Measurements from ENCODE around the gene CACNA2D3.

DNA sequence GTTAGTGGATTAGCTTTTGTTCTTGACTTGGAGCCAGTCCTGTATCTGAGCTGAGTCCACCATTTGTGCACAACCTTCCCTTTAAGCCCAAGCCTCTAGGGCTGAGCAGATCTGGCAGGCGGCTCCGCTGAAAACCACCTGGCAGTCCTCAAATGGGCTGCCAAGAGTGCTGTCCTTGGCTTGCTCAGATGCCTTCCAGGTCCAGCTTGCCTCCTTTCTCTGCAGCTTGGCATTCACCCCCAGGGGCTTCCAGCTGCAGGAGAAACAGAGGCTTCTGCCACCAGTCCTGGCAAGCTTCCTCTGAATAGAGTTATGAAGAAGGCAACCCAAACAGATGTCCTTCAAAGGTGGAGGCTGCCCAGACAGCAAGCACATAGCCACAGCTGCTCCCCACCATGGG, 708.8 kb downstream of the CACNA2D3 start:
- no peak for TF ChIP-seq POLR2A (IDR thresholded peaks at IDR 0.05)
- TF ChIP-seq, protein P1, sequence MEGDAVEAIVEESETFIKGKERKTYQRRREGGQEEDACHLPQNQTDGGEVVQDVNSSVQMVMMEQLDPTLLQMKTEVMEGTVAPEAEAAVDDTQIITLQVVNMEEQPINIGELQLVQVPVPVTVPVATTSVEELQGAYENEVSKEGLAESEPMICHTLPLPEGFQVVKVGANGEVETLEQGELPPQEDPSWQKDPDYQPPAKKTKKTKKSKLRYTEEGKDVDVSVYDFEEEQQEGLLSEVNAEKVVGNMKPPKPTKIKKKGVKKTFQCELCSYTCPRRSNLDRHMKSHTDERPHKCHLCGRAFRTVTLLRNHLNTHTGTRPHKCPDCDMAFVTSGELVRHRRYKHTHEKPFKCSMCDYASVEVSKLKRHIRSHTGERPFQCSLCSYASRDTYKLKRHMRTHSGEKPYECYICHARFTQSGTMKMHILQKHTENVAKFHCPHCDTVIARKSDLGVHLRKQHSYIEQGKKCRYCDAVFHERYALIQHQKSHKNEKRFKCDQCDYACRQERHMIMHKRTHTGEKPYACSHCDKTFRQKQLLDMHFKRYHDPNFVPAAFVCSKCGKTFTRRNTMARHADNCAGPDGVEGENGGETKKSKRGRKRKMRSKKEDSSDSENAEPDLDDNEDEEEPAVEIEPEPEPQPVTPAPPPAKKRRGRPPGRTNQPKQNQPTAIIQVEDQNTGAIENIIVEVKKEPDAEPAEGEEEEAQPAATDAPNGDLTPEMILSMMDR (IDR thresholded peaks at IDR 0.05): no peak

Data from uterus (tissue), 2 donors.